HG03066 (cell line): ENCODE data around the gene SOX13.

ENCODE experiments used
- ATAC-seq: cut with Tn5 transposase; IDR thresholded peaks from one replicate; pipeline ENCODE4 v1.9.1; 2021; ENCODE audit warnings: low read depth; ENCODE audit not compliant: unreplicated experiment

The SOX13 gene

DNA sequence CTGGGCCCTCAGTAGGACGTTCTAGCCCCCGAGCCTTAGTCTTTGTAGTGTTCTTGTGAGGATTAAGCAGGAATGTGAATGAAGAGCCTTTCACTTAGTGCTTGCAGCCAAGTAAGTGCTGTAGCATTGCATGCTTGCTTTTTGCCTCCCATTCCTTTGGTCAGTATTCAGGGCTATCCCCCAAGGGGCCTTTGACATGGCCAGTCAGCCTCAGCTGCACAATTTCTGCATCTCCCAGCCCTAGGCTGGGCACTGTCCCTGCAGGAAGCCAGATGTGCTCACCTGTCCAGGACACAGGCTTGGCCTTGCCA lies 30.5 kb downstream of the SOX13 start:
- ATAC-seq, result no peak

DNA sequence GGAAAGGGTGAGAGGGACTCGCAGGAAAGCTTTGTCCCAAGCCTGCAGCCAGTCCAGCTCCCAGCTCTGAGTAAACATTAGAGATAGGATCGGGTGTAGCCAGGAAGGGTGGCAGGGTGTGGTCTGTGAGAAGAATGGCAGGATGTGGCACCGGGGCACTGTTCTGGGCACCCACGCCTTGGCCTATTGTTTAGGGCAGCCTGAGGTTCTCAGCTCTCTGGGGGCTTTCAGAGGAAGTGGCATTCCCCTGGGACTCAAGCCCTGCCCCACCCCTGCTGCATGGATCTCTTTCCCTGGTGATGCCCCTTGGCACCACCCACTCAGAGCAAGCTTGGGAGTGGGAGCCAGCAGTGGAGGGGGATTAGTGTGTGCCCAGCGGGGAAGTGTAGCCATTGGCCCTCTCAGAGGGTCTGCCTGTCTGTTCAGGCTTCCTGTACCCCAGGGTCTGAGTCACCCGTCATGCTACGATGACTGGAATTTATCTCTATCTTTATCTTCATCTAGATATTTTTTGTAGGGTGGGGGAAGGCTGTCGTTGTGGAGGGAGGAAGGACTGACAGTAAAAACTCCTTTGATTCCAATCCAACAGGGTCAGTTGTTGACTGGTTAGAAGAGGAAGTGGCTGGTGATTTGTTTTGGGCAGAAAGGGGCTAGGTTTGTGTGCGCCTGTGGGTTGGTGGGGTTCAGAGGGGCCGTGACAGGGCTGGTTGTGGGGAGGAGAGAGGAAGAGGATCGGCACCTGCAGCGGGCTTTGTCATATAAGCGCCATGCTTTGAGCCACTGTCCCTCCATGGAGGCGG lies 31.6 kb downstream of the SOX13 start:
- no peak for ATAC-seq

DNA sequence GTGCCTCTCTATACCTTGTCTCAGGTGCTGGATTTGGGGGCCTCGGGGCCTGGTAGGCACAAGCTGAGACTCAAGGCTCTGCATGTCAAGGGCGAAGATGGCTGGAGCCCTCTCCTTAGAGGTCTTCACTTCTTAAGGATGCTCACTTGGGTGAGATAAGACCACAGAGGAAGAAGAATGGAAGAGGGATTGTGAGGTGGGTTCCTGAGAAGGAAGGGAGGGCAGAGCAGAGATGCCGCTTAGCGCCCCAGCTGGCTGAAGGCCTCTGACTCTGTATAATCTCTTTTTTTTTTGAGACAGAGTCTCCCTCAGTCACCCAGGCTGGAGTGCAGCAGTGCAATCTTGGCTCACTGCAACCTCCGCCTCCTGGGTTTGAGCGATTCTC lies 32.2 kb downstream of the SOX13 start:
- ATAC-seq, result no peak

DNA sequence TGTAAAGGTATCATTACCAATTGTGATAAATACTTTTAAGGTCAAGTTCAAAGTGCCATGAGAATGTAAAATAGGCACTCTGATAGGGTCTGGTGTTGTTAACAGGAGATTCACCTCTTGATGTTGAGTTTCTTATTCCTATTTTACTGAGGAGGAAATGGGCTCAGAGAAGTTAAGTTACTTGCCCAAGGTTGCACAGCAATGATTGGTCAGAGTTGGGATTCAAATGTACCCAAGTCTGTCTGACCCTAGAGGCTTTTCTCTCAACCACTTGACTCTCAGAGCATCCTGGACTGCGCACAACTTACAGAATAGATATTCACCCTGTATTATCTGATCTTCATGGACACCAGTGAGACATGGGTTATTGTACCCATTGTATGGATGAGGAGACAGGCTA lies 33.9 kb downstream of the SOX13 start:
- ATAC-seq, result no peak

DNA sequence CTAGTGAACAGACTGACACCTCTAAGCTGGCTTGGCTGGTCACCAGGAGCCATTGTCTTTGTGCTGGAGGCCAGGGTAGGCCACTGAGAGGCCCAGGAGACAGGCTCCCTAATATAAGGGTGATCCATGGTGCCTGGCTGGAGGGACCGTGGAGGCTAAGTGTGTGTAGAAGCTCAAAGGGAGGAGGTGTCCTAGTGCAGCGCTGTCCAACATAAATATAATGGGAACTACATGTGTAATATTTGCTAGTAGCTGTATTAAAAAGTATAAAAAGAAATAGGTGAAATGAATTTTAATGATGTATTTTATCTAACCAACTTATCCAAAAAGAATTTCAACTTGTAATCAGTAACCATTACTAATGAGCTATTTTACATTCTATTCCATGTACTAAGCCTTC lies 35.0 kb downstream of the SOX13 start:
- no peak for ATAC-seq

DNA sequence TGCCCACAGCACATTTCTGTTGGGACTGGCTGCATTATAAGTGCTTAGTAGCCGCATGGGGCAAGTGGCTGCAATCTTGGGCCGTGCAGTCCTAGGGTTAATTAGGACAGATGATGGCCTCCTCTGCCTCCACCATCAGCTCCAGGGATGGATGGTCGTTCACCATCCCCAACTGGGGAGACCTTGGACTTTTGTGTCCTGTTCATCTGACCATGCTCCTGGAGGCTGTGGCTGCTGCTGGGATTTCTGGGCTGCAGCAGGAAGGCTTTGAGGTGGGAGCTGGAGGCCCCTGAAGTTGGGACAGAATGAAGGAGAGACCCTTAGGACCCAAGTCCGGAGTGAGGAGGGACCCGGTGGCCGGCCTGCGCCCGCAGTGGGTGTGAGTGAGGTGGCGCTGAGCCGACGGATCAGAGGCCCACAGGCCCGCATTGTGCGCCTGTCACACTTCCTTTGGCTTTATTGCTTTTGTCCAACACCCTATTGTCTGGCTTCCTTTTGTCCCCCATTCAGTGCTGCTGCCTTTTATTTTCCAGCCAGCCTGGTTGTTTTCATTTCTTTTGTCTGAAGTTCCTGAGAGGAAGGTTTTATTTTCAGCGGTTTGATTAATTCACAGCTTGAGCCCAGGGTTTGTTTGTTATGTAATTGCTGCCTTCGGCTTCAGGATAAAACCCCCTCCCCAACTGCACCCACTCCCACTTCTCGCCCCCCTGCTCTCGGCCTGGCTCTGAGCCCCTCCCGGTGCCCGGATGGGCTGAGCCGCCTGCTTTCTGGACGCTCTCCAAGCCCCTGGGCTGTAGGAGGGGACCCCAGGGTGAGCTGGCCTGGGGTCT lies 35.6 kb downstream of the SOX13 start:
- ATAC-seq, result no peak

DNA sequence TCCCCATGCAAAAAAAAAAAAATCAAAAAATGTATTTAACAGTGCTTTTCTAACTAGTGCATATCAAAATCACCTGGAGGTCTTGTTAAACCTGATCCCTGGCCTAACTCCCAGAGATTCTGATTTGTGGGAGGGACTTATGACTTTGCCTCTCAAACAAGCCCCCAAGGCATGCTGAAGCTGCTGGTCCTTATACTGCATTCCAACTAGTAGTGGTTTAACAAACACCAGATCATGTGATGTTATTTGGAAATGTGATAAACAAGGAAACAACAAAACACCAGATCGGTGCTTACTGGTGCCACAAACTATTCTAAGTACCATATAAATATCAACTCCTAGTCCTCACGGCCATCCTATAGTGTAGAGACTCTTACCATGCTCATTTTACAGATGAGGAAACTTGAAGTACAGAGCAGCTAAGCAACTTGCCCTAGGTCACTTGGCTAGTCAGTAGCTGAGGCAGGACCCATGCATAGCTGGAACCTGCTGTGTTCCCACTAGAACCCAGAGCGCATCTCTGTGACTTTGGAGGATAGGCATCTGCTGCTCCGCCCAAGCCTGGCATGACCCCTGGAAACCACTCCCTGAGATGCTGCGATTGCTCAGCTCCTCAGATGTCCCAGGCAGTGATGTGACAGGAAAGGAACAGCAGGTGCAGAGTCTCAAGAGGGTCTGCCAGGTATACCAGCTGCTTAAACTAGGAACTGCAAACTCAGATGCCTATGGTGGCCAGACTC lies 38.1 kb downstream of the SOX13 start:
- ATAC-seq, result no peak

DNA sequence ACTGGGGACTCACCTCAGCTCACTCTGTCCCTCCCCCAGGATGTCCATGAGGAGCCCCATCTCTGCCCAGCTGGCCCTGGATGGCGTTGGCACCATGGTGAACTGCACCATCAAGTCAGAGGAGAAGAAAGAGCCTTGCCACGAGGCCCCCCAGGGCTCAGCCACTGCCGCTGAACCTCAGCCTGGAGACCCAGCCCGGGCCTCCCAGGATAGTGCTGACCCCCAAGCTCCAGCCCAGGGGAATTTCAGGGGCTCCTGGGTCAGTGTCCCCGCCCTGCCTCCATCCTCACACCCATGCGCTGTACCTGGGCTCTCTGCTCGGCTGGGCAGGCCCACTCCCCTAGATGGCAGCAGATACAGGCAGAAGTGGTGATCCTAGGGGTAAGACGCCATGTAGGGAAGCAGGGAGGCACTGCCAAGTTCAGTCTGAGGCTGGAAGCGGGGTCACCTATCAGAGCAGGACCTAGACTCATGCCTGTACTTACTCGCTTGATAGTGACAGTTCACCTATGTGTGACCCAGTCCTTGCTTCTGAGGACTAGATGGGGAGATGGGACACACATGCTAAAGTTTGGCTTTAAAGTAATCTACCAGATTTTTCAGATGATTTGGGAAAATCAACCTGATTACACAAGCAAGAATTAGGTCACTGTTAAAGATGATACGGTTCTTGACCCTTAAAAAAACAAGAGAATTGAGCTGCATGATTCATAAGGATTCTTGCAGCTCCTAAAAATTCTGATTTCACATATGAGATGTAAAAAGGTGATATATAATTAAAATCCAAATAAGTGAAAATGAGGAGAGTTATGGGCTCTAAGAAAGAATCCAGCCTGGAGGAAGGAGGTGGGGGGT lies 40.2 kb downstream of the SOX13 start:
- no peak for ATAC-seq

DNA sequence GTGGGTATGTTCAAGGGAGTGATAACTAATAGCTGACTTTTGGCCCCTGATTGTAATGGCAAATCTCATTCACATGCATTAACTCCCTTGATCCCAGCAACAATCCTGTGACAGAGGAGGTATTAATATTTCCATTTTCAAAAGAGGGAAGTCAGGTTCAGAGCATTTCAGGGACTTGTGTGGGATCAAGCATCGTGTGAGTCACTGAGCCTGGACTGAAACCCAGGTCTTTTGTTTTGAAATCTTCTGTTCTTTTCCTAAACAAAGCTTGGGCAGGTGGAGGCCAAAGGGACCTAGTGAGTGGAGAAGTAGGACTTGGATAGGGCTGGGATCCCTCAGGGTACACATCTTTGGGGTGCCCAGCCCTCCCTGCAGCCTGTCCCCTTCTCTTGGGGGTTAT lies 41.0 kb downstream of the SOX13 start:
- no peak for ATAC-seq

DNA sequence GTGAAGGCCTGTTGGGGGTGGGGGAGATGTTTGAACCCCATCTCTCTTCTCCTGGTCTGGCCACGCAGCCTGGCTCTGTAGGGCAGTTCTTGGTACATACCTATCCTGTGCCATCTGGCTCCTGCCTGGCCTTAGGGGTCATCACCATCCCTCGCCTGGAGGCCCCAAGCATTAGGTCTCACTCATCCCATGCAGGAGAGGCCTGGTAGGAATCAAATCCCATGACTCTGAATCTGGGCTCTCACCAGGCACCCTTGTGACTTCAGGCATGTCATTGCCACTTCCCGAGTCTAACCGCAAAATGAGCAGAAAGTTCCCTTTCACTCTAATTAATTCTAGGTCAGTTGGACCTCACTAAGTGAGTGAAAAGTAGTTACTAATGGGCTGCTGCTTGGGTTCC lies 41.7 kb downstream of the SOX13 start:
- no peak for ATAC-seq

DNA sequence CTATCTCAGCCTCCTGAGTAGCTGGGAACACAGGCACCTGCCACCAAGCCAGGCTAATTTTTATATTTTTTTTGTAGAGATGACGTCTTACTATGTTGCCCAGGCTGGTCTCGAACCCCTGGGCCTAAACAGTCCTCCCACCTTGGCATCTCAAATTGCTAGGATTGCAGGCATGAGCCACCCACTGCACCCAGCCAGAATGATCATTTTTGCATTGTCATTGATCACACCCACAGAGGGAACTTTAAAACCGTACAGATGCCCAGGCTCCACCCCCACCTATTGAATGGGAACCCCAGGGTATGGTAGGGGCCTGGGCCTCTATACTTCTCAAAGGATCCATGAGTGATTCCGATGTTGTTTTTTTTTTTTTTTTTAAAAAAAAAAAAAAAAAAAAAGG lies 42.2 kb downstream of the SOX13 start:
- no peak for ATAC-seq

DNA sequence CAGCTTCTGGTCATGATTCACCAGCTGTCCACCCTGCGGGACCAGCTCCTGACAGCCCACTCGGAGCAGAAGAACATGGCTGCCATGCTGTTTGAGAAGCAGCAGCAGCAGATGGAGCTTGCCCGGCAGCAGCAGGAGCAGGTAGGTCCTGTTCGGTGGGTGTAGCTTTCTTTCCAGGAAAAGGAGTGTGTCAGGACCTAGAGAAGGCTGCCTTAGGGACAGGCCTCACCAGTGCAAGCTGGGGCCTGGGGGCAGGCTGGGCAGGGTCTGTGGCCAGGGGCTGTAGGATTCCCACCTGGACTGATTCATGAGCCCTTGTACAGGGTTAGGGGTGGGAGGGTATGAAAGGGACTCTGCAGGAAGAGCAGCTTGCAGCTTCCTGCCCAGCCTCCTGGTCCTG lies 43.6 kb downstream of the SOX13 start:
- ATAC-seq, result no peak

GRCh38 chr1:204121840-204122555 lies 49.1 kb downstream of the SOX13 start:
- ATAC-seq, result no peak

GRCh38 chr1:204123376-204123775 lies 50.5 kb downstream of the SOX13 start:
- ATAC-seq, result no peak

DNA sequence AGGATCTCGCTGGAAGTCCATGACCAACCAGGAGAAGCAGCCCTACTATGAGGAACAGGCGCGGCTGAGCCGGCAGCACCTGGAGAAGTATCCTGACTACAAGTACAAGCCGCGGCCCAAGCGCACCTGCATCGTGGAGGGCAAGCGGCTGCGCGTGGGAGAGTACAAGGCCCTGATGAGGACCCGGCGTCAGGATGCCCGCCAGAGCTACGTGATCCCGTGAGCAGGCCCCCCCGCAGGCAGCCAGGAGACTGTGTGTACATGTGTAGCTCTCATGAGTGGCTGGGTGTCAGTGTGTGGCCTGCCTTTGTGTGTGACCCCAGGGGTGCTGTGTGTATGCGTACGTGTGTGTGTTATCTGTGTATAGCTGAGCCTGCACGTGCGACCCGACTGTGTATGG lies 51.7 kb downstream of the SOX13 start:
- no peak for ATAC-seq

DNA sequence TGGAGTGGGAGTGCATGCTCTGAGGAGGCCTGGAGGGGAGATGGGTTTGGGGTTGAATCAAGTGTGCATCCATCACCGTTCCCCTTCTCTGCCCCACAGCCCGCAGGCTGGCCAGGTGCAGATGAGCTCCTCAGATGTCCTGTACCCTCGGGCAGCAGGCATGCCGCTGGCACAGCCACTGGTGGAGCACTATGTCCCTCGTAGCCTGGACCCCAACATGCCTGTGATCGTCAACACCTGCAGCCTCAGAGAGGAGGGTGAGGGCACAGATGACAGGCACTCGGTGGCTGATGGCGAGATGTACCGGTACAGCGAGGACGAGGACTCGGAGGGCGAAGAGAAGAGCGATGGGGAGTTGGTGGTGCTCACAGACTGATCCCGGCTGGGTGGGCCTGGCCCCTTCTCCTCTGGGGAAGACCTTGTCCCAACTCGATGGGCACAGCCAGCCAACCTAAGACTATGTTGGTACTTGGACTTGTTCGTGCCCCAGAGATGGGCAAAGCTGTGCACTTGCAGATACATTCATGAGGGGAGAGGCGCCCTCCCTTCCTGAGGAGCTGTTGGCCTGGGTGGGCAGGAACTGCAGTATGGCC lies 52.9 kb downstream of the SOX13 start:
- ATAC-seq, result no peak

DNA sequence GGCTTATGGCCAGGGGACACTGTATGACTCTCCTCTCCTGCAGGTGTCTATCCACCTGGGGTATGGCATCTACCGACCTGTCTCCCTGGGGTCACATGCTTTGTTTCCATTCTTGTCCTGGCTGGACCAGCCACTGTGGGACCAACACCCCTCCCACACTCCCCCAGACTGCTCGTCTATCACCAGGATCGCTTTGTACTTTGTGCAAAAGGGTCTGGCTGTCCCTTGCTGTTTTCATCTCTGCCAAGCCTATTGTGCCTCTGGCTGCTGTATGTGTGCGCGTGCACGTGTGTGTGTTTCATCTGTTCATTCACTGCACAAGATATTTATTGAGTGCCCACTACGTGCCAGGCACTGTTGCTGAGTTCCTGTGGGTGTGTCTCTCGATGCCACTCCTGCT lies 53.5 kb downstream of the SOX13 start:
- ATAC-seq, result no peak

- ATAC-seq, result no peak
These were observed 54.0 kb downstream of the SOX13 start for GRCh38 chr1:204126956-204127355.

GRCh38 chr1:204127597-204128242 lies 54.8 kb downstream of the SOX13 start:
- ATAC-seq, result no peak
